Esophagus squamous epithelium (tissue), 5 donors: ENCODE measurements around the gene LARP4B. TPM values are rescaled to one million over a fixed set of nuclear protein-coding genes. Genes with fewer than 3 reads are reported as not detected.

Source experiments
- DNase-seq: peaks from one replicate; lab custom pipeline; 2025; lab: John Stamatoyannopoulos, UW
- H3K27ac ChIP-seq, 4 donors: fragments of 200-600 bp; sonication (generic); one replicate each; pipeline ENCODE4 v1.5.1; 2016 to 2019; ENCODE audit warnings: mild to moderate bottlenecking in 1 of 4
- H3K27me3 ChIP-seq, 4 donors: fragments of 200-600 bp; sonication (generic); 1 replicate in 3 of 4; 2 replicates in 1 of 4; pipeline versions ENCODE4 v1.5.1 to v1.6.0; 2017 to 2021; ENCODE audit warnings: antibody characterized with exemption in 1 of 4
- H3K36me3 ChIP-seq, 3 donors: fragments of 200-600 bp; sonication (generic); one replicate each; pipeline ENCODE4 v1.5.1; 2016 to 2019
- H3K4me1 ChIP-seq, 3 donors: fragments of 200-600 bp; sonication (generic); one replicate each; pipeline ENCODE4 v1.5.1; 2017 to 2019
- H3K4me3 ChIP-seq, 4 donors: fragments of 200-600 bp; sonication (generic); 1 replicate in 3 of 4; 2 replicates in 1 of 4; pipeline ENCODE4 v1.5.1; 2016 to 2019; ENCODE audit warnings: mild to moderate bottlenecking in 2 of 4, moderate library complexity in 1 of 4
- H3K9me3 ChIP-seq, 3 donors: fragments of 200-600 bp; sonication (generic); one replicate each; pipeline ENCODE4 v1.5.1; 2016 to 2019
- POLR2A ChIP-seq, 4 donors: fragments of 450-650 bp; IDR thresholded peaks; one replicate each; pipeline ENCODE4 v1.6.1; 2017; ENCODE audit warnings: antibody characterized with exemption in 4 of 4, mild to moderate bottlenecking in 4 of 4, moderate library complexity in 3 of 4
- WGBS, 2 donors: methylation state at CpG; one replicate each; pipeline ENCODE4 v1.1.5; 2018; 5-methylcytosine and 5-hydroxymethylcytosine counted together
- intact Hi-C: fragments of 100-400 bp; cut with DNase I; formaldehyde crosslinking; loops from one replicate; pipeline ENCODE4 v1.15.0; 2022
- total RNA-seq, 4 donors: library from RNA; depleted of rRNA; stranded (reverse); fragments of >200 nt; gene quantifications; one replicate each; pipeline ENCODE4 v1.1.0, GENCODE V29; 2016
- TF ChIP-seq, protein P1 (sequence below), 6 experiments: fragments of 450-650 bp in 4 of 6; fragments of 200-600 bp in 2 of 6; sonication (generic) in 2 of 6; IDR thresholded peaks; one replicate each; pipeline ENCODE4 v1.5.1; 2016 to 2019; ENCODE audit warnings: antibody characterized with exemption in 6 of 6, mild to moderate bottlenecking in 4 of 6, moderate library complexity in 4 of 6
- donor health status: DM: yes; HTN: yes; CAD: no.

LARP4B gene
- total RNA-seq, 4 donors from 2014 or later: 32.7 to 75.5 (median 63.4) TPM

DNA sequence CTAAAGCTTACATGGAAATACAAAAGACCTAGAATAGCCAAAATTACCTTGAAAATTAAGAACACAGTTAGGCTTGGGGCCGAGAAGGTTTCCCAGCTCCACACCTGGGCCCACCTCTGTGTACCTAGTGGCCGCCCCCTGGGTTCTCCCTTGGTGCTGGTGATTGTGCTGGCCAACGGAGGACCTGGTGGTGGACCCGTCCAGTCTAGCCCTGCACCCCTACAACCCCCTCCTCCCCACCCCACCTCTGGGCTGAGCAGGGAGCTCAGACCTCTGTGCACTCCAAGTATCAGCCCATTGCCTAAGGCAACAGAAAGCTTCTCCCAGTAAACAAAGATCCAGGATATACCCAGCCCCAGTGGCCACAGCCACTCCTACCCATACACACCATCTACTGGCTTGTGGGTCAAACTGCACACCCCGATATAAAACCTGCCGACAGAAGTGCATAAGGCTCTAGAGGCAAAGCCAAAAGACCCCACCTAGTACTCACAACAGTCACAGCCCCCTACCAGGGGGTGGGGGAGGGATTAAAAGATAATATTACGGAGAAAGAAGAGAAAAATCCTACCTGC lies 137.0 kb downstream of the LARP4B start:
- no peak overlapping the region for H3K27ac ChIP-seq
- peaks cover 0 to 4% (median 0%) of the 10 kb centered on the region in 3 donors for H3K36me3 ChIP-seq
- H3K4me3 ChIP-seq: no peak overlapping the region
- no peak for DNase-seq
- WGBS, 2 donors: 94 to 96% methylated on average over 4 to 6 of the region's 7 CpGs
- peaks cover 3 to 5% (median 5%) of the 10 kb centered on the region in 3 donors for H3K4me1 ChIP-seq
- TF ChIP-seq, protein P1, sequence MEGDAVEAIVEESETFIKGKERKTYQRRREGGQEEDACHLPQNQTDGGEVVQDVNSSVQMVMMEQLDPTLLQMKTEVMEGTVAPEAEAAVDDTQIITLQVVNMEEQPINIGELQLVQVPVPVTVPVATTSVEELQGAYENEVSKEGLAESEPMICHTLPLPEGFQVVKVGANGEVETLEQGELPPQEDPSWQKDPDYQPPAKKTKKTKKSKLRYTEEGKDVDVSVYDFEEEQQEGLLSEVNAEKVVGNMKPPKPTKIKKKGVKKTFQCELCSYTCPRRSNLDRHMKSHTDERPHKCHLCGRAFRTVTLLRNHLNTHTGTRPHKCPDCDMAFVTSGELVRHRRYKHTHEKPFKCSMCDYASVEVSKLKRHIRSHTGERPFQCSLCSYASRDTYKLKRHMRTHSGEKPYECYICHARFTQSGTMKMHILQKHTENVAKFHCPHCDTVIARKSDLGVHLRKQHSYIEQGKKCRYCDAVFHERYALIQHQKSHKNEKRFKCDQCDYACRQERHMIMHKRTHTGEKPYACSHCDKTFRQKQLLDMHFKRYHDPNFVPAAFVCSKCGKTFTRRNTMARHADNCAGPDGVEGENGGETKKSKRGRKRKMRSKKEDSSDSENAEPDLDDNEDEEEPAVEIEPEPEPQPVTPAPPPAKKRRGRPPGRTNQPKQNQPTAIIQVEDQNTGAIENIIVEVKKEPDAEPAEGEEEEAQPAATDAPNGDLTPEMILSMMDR (IDR thresholded peaks at IDR 0.05): no peak
- H3K27me3 ChIP-seq: peaks cover 0 to 5% (median 0%) of the 10 kb centered on the region in 4 donors
- H3K9me3 ChIP-seq: peaks cover 0 to 16% (median 6%) of the 10 kb centered on the region in 3 donors
- intact Hi-C loops: no loop called here

DNA sequence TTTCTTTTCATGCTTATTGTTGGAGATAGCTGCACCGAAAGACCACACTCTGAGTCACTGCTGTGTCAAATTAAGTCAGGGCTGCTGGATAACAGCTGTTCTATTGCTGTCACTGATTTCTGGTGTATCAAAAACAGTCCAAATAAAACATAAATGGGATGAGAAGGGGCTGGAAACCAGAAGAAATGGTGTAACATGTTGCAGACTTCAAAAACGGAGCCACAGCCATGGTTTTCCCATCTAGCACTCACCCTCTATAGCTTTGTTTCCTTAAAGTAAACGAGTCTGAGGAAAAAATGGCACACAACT lies 138.8 kb downstream of the LARP4B start:
- intact Hi-C loops: no loop called here
- peaks cover 11 to 14% (median 13%) of the 10 kb centered on the region in 3 donors for H3K4me1 ChIP-seq
- no peak for TF ChIP-seq POLR2A (IDR thresholded peaks at IDR 0.05)
- TF ChIP-seq, protein P1 (IDR thresholded peaks at IDR 0.05): no peak
- no peak for DNase-seq
- no peak overlapping the region for H3K4me3 ChIP-seq
- H3K36me3 ChIP-seq: peaks cover 0 to under 1% (median 0%) of the 10 kb centered on the region in 3 donors
- peaks cover 0 to 5% (median 0%) of the 10 kb centered on the region in 4 donors for H3K27me3 ChIP-seq
- no peak overlapping the region for H3K27ac ChIP-seq
- H3K9me3 ChIP-seq: peaks cover 0 to 13% (median 6%) of the 10 kb centered on the region in 3 donors
- 55 to 68% methylated on average over 3 of the region's 3 CpGs for WGBS, 2 donors

DNA sequence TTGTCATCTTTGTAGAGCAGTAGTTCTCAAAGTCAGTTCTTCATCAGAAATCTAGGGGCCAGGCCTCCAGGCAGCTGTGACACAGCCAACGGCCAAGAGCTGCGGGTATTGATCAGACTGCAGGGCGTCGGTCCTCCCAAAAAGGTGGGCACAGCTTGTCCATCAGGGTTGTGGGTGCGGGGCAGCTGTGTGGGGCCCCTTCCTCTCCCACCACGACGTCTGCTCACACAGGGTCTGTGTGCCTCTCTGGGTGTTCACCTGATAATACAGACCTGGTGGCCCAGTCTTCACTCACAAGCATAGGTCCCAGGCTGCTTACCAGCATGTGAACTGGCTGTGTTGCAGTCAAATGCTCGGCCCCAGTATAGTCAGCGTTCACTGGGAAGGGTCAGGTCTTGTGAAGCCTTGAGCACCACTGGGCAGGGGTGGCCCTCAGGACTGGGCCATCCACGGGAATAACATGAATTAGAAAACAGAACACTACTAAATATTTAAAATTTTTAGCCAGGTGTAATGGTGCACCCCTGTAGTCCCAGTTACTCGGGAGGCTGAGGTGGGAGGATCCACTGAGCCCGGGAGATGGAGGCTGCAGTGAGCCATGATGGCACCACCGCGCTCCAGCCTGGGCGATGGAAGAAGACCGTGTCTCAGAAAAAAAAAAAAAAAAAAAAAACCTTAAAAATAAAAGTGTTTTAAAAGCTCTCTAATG lies 139.3 kb downstream of the LARP4B start:
- Histone ChIP-seq H3K36me3 (no peaks in the 10 kb centered on the region), H3K27me3 (peaks cover 0 to 6% (median 0%) of the 10 kb centered on the region in 4 donors), H3K27ac (no peak overlapping the region), H3K9me3 (peaks cover 0 to 8% (median 5%) of the 10 kb centered on the region in 3 donors), H3K4me3 (no peak overlapping the region), H3K4me1 (peaks cover 11 to 14% (median 13%) of the 10 kb centered on the region in 3 donors)
- no peak for DNase-seq
- WGBS, 2 donors: 87 to 93% methylated on average over 6 to 14 of the region's 16 CpGs
- intact Hi-C loops: no loop called here
- no peak for TF ChIP-seq POLR2A (IDR thresholded peaks at IDR 0.05)
- TF ChIP-seq, protein P1 (IDR thresholded peaks at IDR 0.05): no peak

DNA sequence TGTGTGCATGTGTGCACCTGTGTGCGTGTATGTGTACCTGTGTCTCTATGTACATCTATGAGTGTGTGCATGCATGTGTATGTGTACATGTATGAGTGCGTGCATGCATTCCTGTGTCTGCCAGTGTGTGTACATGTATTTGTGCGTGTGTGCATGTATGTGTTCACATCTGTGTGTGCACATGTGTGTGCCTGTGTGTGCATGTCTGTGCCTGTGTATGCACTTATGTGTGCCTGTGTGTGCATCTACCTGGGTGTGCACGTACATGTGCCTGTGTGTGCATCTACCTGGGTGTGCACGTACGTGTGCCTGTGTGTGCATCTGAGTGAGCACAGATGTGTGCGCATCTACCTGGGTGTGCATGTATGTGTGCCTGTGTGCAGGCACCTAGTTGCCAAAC lies 139.9 kb downstream of the LARP4B start:
- WGBS, 2 donors: 85 to 92% methylated on average over 4 to 6 of the region's 7 CpGs
- H3K36me3 ChIP-seq: no peaks in the 10 kb centered on the region
- H3K9me3 ChIP-seq: peaks cover 0 to 2% (median 0%) of the 10 kb centered on the region in 3 donors
- H3K4me1 ChIP-seq: peaks cover 11 to 14% (median 13%) of the 10 kb centered on the region in 3 donors
- no peak overlapping the region for H3K27ac ChIP-seq
- intact Hi-C loops: no loop called here
- H3K27me3 ChIP-seq: peaks cover 0 to 12% (median 0%) of the 10 kb centered on the region in 4 donors
- H3K4me3 ChIP-seq: no peak overlapping the region
- TF ChIP-seq POLR2A (IDR thresholded peaks at IDR 0.05): no peak
- TF ChIP-seq, protein P1 (IDR thresholded peaks at IDR 0.05): no peak
- DNase-seq: no peak
